ENCODE data around the gene LIG1.
A peak's percentile ranks its signal among the peaks of the same experiment; 100 is the strongest.

LIG1 gene

DNA sequence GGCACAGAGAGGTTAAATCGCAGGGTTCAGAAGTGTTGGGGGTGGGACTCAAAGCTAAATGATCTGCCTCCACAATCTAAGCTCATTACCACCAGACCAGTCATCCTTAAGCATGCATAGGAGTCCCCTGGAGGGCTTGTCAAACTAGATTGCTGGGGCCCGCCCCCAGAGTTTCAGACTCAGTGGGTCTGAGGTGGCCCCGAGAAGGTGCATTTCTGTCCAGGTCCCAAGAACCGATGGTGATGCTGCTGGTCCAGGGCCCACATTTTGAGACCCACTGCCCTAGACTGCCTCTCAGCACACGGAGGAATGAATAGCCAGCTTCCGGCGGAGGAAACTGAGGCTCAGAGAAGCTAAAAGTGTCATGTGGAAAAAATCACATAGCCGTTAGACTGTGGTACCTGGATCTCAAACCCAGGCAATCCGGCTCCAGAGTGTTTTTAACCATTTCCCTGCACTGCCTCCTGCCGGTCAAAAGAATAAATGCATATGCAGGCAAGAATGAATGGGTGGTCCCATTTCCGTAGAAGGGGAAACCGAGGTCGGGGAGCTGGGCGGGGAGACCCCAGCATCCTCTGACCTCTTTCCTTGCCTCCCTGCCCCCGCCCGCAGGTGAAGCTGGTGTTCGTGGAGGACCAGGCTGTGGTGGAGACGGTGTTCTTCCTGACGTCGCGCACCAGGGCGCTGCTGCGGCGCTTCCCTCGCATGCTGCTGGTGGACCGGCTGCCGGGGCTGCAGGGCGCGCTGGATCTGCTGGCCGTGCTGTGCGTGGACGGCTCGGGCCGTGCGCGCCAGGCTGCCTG, 24.1 kb upstream of the LIG1 start:
- Histone ChIP-seq H3K9ac (ENCODE audit: low read depth, low read length) (no peak overlapping the region), H3K4me1 (ENCODE audit: insufficient read depth, low read length) (peaks cover 4% of the 10 kb centered on the region), H3K36me3 (ENCODE audit: insufficient read depth, low read length) (no peaks in the 10 kb centered on the region), H3K9me3 (ENCODE audit: control insufficient read depth, insufficient read depth, low read length) (no peaks in the 10 kb centered on the region)

GRCh38 chr19:48192750-48193149, 22.6 kb upstream of the LIG1 start:
- Histone ChIP-seq H3K9me3 (ENCODE audit: control insufficient read depth, insufficient read depth, low read length) (no peaks in the 10 kb centered on the region), H3K4me1 (ENCODE audit: insufficient read depth, low read length) (peaks cover 4% of the 10 kb centered on the region), H3K36me3 (ENCODE audit: insufficient read depth, low read length) (no peaks in the 10 kb centered on the region), H3K9ac (ENCODE audit: low read depth, low read length) (no peak overlapping the region)

- Histone ChIP-seq H3K9me3 (ENCODE audit: control insufficient read depth, insufficient read depth, low read length) (no peaks in the 10 kb centered on the region), H3K4me1 (ENCODE audit: insufficient read depth, low read length) (peaks cover 4% of the 10 kb centered on the region; the same call in 1 of the 2 replicates), H3K9ac (ENCODE audit: low read depth, low read length) (peak overlapping the region; percentile 45; the same call in 1 of the 2 replicates), H3K36me3 (ENCODE audit: insufficient read depth, low read length) (no peaks in the 10 kb centered on the region)
Observed at GRCh38 chr19:48190885-48191284, 20.7 kb upstream of the LIG1 start.

DNA sequence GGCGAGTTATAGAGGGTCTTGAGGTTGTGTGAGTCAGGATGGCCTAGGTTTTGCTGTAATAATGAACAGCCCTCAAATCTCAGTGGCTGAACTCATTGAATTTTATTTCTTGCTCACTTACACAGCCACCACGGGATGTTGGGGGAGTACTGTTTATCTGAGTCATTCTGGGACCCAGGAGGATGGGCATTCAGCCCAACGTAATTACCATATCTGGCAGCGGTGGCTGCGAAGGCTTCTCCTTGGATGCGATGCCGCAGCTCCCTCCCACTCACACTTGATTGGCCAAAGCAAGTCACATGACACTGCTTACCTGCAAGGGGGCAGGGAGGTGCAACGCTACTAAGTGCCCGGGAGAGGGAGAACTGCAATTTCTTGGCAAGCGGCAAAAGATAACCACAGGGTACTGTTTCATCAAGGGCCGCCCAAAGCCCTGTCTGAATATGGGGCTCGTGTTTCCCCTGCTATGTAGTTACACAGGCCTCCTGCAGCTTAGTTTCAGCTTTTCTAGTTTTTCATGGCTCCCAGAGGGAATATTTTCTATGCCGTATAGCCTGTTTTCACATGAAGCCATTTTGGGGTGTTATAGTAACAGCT, 20.2 kb upstream of the LIG1 start:
- no peaks in the 10 kb centered on the region for H3K9me3 ChIP-seq (ENCODE audit: control insufficient read depth, insufficient read depth, low read length)
- peaks cover 4% of the 10 kb centered on the region; the same call in 1 of the 2 replicates for H3K4me1 ChIP-seq (ENCODE audit: insufficient read depth, low read length)
- H3K36me3 ChIP-seq (ENCODE audit: insufficient read depth, low read length): no peaks in the 10 kb centered on the region
- peak overlapping the region; percentile 45; the same call in 1 of the 2 replicates for H3K9ac ChIP-seq (ENCODE audit: low read depth, low read length)

DNA sequence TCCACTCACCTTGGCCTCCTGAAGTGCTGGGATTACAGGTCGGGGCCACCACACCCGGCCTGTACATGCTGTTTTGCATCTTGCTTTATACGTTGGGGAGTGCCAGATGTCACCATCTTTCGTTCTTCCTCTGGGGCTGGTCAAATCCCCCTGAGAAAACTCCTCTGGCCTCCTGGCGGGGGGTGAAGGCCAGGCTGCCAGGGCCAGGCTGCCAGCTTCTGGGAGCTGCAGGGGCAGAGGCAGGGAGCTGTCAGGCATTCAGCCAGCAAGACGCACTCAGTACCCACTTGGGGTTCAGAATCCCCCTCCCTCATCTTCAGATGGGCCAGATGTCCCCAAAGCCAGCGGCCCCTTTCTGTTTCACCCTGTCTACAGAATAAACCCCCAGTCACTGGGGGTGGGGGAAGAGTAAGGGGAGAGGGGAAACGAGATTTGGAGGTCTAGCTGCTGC, 16.4 kb upstream of the LIG1 start:
- no peaks in the 10 kb centered on the region; the same call in 1 of the 2 replicates for H3K36me3 ChIP-seq (ENCODE audit: insufficient read depth, low read length)
- H3K9me3 ChIP-seq (ENCODE audit: control insufficient read depth, insufficient read depth, low read length): peaks cover 4% of the 10 kb centered on the region; the same call in 1 of the 2 replicates
- H3K4me1 ChIP-seq (ENCODE audit: insufficient read depth, low read length): peaks cover 4% of the 10 kb centered on the region; the same call in 1 of the 2 replicates
- H3K9ac ChIP-seq (ENCODE audit: low read depth, low read length): no peak overlapping the region

DNA sequence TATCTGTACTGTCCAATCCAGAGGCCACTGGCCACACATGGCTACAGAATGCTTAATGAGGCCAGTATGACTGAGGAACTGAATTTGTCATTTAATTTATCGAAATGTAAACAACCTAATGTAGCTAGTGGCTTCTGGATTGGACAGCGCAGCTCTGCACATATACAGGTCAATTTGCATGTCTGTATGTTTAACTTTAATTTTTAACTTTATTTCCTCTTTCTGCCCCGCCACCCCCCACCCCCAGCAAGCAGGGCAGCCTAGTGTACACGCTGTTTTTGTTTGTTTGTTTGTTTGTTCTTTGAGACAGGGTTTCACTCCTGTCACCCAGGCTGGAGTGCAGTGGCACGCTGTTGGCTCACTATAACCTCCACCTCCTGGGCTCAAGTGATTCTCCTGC, 15.9 kb upstream of the LIG1 start:
- Histone ChIP-seq H3K4me1 (ENCODE audit: insufficient read depth, low read length) (peaks cover 4% of the 10 kb centered on the region; the same call in 1 of the 2 replicates), H3K9me3 (ENCODE audit: control insufficient read depth, insufficient read depth, low read length) (peaks cover 9% of the 10 kb centered on the region), H3K9ac (ENCODE audit: low read depth, low read length) (no peak overlapping the region), H3K36me3 (ENCODE audit: insufficient read depth, low read length) (no peaks in the 10 kb centered on the region; the same call in 1 of the 2 replicates)

- no peak overlapping the region for H3K9ac ChIP-seq (ENCODE audit: low read depth, low read length)
- no peaks in the 10 kb centered on the region; the same call in 1 of the 2 replicates for H3K36me3 ChIP-seq (ENCODE audit: insufficient read depth, low read length)
- peaks cover 11% of the 10 kb centered on the region for H3K9me3 ChIP-seq (ENCODE audit: control insufficient read depth, insufficient read depth, low read length)
- H3K4me1 ChIP-seq (ENCODE audit: insufficient read depth, low read length): no peaks in the 10 kb centered on the region
Observed at GRCh38 chr19:48183356-48183755, 13.2 kb upstream of the LIG1 start.

GRCh38 chr19:48182434-48182833, 12.3 kb upstream of the LIG1 start:
- Histone ChIP-seq H3K36me3 (ENCODE audit: insufficient read depth, low read length) (no peaks in the 10 kb centered on the region; the same call in 1 of the 2 replicates), H3K9ac (ENCODE audit: low read depth, low read length) (no peak overlapping the region), H3K9me3 (ENCODE audit: control insufficient read depth, insufficient read depth, low read length) (peaks cover 11% of the 10 kb centered on the region), H3K4me1 (ENCODE audit: insufficient read depth, low read length) (no peaks in the 10 kb centered on the region)

DNA sequence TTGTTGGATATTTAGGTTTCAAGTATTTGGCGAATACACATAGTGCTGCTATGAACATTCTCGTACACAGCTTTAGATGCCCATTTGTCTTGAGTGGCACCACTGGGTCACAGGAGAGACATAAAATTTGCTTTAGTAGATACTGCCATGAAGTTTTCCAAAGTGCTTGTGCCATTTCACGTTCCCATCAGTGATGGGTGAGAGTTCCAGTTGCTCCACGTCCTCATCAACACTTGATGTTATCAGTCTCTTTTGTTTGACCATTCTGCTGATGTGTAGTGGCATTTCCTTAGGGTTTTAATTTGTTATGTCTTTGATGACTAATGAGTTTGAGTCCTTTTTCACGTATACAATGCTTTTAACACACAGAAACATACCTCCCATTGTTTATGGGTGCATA, 11.4 kb upstream of the LIG1 start:
- Histone ChIP-seq H3K9me3 (ENCODE audit: control insufficient read depth, insufficient read depth, low read length) (peaks cover 11% of the 10 kb centered on the region), H3K9ac (ENCODE audit: low read depth, low read length) (no peak overlapping the region), H3K4me1 (ENCODE audit: insufficient read depth, low read length) (no peaks in the 10 kb centered on the region), H3K36me3 (ENCODE audit: insufficient read depth, low read length) (no peaks in the 10 kb centered on the region; the same call in 1 of the 2 replicates)

DNA sequence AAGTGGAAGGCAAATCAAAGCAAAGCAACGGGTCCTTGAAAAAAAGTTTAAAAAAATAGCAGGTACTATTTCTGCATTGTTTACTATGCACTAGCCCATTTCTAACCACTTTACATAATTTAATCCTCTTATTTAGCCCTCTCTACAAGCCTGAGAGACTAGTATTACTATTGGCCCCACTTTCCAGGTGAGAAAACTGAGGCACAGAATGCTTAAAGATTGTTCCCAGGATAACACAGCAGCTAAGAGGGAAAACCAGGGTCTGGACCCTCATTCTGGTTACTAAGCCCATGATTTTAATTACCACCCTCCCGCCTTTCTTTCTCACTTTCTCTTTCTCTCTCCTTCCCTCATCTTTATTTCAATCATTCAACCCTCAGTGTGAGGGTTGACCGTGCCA, 6.1 kb upstream of the LIG1 start:
- Histone ChIP-seq H3K9me3 (ENCODE audit: control insufficient read depth, insufficient read depth, low read length) (peaks cover 4% of the 10 kb centered on the region), H3K4me1 (ENCODE audit: insufficient read depth, low read length) (no peaks in the 10 kb centered on the region), H3K36me3 (ENCODE audit: insufficient read depth, low read length) (peaks cover 6% of the 10 kb centered on the region; the same call in 1 of the 2 replicates)

DNA sequence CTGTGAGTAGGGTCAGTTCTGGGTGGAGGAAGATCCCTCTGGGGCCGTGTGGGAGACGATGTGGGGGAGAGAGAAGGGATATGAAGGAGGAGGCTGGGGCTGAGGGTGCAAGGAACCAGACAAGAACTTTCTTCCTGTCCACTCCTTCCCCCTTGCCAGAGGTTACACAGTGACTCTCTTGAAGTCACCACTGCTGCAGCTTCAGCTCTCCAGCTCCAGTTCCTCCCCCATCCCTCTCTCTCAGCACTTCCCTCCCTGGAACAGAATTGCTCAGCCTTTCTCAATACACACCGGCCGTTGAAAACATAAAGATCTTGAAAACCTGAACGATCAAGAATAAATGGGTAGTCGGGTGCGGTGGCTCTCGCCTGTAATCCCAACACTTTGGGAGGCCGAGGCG, 5.4 kb upstream of the LIG1 start:
- H3K36me3 ChIP-seq (ENCODE audit: insufficient read depth, low read length): peaks cover 6% of the 10 kb centered on the region; the same call in 1 of the 2 replicates

More for the DNA sequence above, 6.1 kb upstream of the LIG1 start:
- H3K9ac ChIP-seq (ENCODE audit: low read depth, low read length): no peak overlapping the region

DNA sequence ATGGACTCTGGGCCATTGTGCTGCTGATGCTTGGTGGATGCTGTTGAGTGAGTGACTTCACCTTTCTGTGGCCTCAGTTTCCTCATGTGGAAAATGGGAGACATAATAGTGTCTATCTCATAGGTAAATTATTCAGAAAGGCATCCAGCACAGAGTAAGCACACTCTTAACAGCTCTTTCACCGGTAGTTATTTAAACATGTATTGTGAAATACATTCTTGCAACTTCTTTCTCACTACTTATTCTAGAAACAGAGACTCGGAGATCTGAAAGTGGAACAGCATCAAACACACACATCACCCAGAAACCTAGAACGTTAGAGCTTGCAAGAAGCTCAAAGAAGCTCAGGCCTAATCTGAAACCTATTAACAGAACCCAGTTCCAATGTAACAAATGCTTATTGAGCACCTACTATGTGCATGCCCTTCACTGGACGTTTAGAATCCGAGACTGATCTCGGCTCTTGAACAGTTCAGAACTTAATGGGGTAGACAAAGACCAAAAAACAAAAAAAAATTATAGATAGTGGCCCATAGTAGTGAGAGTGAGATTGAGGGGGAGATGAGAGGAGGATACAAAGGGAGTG, 4.4 kb upstream of the LIG1 start:
- Histone ChIP-seq H3K9ac (ENCODE audit: low read depth, low read length) (no peak overlapping the region), H3K36me3 (ENCODE audit: insufficient read depth, low read length) (peaks cover 6% of the 10 kb centered on the region; the same call in 1 of the 2 replicates), H3K9me3 (ENCODE audit: control insufficient read depth, insufficient read depth, low read length) (no peaks in the 10 kb centered on the region; the same call in 1 of the 2 replicates), H3K4me1 (ENCODE audit: insufficient read depth, low read length) (no peaks in the 10 kb centered on the region)

More for the DNA sequence above, 5.4 kb upstream of the LIG1 start:
- H3K9ac ChIP-seq (ENCODE audit: low read depth, low read length): no peak overlapping the region
- no peaks in the 10 kb centered on the region for H3K4me1 ChIP-seq (ENCODE audit: insufficient read depth, low read length)
- no peaks in the 10 kb centered on the region; the same call in none of the 2 replicates for H3K9me3 ChIP-seq (ENCODE audit: control insufficient read depth, insufficient read depth, low read length)

GRCh38 chr19:48171710-48172109, 1.6 kb upstream of the LIG1 start:
- H3K9ac ChIP-seq (ENCODE audit: low read depth, low read length): no peak overlapping the region
- H3K36me3 ChIP-seq (ENCODE audit: insufficient read depth, low read length): peaks cover 6% of the 10 kb centered on the region; the same call in 1 of the 2 replicates
- H3K4me1 ChIP-seq (ENCODE audit: insufficient read depth, low read length): no peaks in the 10 kb centered on the region; the same call in 1 of the 2 replicates
- no peaks in the 10 kb centered on the region for H3K9me3 ChIP-seq (ENCODE audit: control insufficient read depth, insufficient read depth, low read length)

DNA sequence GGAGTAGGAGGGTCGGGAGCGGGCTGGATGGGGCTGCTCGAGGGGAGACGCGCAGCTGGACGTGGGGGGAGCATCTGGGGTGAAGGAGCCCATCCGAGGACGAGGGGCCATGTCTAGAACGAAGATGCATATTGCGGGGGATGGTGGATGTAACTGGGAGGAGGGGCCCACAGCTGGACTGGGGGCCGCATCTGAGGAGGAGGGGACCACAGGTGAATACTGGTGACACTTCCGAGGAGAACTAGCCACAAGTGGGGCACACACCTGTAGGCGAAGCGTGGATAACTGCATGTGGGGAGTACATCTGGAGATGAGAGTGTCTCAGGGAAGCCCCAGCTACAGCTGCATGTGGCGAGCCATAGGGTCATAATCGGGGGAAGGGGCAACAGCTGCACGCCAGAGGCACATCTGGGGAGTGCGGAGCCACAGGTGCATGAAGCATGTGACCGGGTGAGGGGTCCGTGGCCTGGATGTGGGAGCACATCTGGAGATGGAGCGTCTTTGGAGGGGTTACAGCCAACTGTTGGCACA, 738 bp upstream of the LIG1 start:
- H3K4me1 ChIP-seq (ENCODE audit: insufficient read depth, low read length): no peaks in the 10 kb centered on the region; the same call in 1 of the 2 replicates
- peak overlapping the region; percentile 97 for H3K9ac ChIP-seq (ENCODE audit: low read depth, low read length)
- peaks cover 6% of the 10 kb centered on the region; the same call in 1 of the 2 replicates for H3K36me3 ChIP-seq (ENCODE audit: insufficient read depth, low read length)
- no peaks in the 10 kb centered on the region for H3K9me3 ChIP-seq (ENCODE audit: control insufficient read depth, insufficient read depth, low read length)
